A673 (cell line): ENCODE results near the gene GPAM.

Experiments used
- EZH2 ChIP-seq: fragments of 200-600 bp; sonication (generic); IDR thresholded peaks from 2 replicates; pipeline ENCODE4 v1.6.1; 2017; ENCODE audit warnings: borderline replicate concordance, low read depth, mild to moderate bottlenecking, mixed read lengths, antibody characterized with exemption, low read length; ENCODE audit not compliant: poor library complexity, severe bottlenecking
- TF ChIP-seq, protein P1 (sequence below): fragments of 300-800, 200-600 bp; sonication (generic); conservative IDR thresholded peaks from 2 replicates; pipeline ENCODE4 v1.5.1; 2017; ENCODE audit warnings: low read depth, mild to moderate bottlenecking, antibody characterized with exemption, low read length, moderate library complexity, mixed read lengths

DNA sequence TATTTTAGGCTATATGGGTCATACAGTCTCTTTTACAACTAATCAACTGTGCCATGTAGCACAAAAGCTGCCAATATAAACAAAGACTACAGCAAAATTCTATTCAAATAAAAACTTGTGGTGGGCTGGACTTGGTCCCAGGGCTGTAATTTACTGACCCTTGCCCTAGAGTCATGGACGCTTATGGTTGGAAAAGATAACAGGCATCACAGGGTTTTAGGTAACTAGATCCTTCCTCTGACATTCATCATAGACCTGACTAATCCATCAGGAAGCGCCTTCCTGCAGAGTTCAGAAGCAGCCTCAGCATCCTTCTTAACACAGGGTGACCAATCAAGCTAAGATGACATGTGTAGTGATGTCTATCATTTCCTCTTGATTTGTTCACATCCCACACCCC lies 40.2 kb upstream of the GPAM start:
- TF ChIP-seq, protein P1, sequence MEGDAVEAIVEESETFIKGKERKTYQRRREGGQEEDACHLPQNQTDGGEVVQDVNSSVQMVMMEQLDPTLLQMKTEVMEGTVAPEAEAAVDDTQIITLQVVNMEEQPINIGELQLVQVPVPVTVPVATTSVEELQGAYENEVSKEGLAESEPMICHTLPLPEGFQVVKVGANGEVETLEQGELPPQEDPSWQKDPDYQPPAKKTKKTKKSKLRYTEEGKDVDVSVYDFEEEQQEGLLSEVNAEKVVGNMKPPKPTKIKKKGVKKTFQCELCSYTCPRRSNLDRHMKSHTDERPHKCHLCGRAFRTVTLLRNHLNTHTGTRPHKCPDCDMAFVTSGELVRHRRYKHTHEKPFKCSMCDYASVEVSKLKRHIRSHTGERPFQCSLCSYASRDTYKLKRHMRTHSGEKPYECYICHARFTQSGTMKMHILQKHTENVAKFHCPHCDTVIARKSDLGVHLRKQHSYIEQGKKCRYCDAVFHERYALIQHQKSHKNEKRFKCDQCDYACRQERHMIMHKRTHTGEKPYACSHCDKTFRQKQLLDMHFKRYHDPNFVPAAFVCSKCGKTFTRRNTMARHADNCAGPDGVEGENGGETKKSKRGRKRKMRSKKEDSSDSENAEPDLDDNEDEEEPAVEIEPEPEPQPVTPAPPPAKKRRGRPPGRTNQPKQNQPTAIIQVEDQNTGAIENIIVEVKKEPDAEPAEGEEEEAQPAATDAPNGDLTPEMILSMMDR = no peak
- TF ChIP-seq EZH2 = no peak
